Measurements from ENCODE around the gene NCKAP5.

Gene NCKAP5

DNA sequence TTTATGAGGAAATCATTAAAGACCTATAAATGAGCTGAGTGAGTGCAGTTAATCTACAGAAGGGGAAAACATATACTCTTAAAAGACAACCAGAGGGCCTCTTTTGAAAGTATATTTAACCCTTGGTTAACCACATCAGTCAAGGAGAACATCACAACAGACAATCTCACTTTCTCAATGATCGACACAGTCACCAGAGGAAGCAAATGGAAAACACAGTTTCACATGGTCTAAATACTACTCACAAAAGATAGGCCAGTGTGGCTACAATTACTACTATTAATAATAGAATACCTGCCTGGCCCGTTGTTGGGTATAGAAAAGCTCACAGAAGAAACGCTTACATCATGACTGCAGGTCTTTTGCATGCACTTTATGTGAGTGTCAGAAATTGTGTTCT is 426.2 kb downstream of the NCKAP5 start:
- Histone ChIP-seq H3K27me3 (ENCODE audit: insufficient read depth, low read length) (no peaks in the 10 kb centered on the region; the same call in 1 of the 2 replicates), H3K9ac (ENCODE audit: low read depth, low read length) (no peak overlapping the region)
- WGBS = 94% methylated on average over 3 of the region's 3 CpGs

GRCh38 chr2:133140620-133141019 is 427.6 kb downstream of the NCKAP5 start:
- H3K36me3 ChIP-seq (ENCODE audit: insufficient read depth, low read length) = no peaks in the 10 kb centered on the region
- no CpG with 5 or more reads among the region's 1 CpG for WGBS
- H3K27ac ChIP-seq (ENCODE audit: low read depth, low read length) = peak overlapping the region; percentile 68; the same call in 1 of the 2 replicates
- H3K9ac ChIP-seq (ENCODE audit: low read depth, low read length) = no peak overlapping the region
- peaks cover 46% of the 10 kb centered on the region for H3K4me1 ChIP-seq (ENCODE audit: insufficient read depth, low read length)
- H3K9me3 ChIP-seq (ENCODE audit: insufficient read depth, low read depth, low read length) = no peaks in the 10 kb centered on the region
- H3K4me3 ChIP-seq (ENCODE audit: low read length) = 0 out of 2 replicates have a peak overlapping the region, but pooled peaks have one; percentile 31
- H3K27me3 ChIP-seq (ENCODE audit: insufficient read depth, low read length) = no peaks in the 10 kb centered on the region; the same call in 1 of the 2 replicates

More for the DNA sequence above, 426.2 kb downstream of the NCKAP5 start:
- Histone ChIP-seq H3K4me1 (ENCODE audit: insufficient read depth, low read length) (peaks cover 46% of the 10 kb centered on the region), H3K4me3 (ENCODE audit: low read length) (no peak overlapping the region), H3K27ac (ENCODE audit: low read depth, low read length) (no peak overlapping the region), H3K36me3 (ENCODE audit: insufficient read depth, low read length) (no peaks in the 10 kb centered on the region), H3K9me3 (ENCODE audit: insufficient read depth, low read depth, low read length) (no peaks in the 10 kb centered on the region)

DNA sequence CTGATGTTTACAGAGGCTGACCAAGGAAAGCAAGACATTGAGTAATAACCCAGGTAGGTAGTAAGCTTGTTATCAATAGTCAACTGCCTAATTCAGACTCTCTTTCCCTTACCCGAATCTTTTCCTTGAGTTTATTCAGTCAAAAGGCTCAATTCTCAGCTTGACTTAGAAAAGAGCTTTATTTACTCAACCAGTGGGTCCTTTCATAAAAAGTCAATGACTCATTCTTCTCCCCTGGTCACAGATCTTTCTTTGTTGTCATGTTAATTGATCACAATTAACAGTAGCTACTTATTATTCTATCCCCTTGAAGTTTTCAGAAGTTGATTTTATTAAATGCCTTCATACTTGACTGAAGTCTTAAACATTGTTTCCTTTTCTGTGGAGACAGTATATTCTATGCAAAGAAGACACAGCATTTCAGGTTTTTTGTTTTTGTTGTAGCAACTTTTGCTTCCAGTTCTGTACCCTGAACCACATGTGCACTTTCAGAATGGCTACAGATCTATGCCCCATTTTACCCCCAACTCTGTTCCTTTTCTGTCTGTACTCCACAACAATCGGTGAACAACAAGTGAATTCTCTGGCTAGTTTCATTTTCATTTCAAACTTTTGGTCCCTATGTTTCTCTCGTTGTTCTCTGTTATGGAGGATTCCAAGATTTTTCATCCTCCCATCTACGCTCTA is 428.3 kb downstream of the NCKAP5 start:
- 0 out of 2 replicates have a peak overlapping the region, but pooled peaks have one; percentile 2 for H3K9ac ChIP-seq (ENCODE audit: low read depth, low read length)
- H3K27me3 ChIP-seq (ENCODE audit: insufficient read depth, low read length) = no peaks in the 10 kb centered on the region; the same call in 1 of the 2 replicates
- H3K36me3 ChIP-seq (ENCODE audit: insufficient read depth, low read length) = no peaks in the 10 kb centered on the region
- peak overlapping the region; percentile 78 for H3K27ac ChIP-seq (ENCODE audit: low read depth, low read length)
- H3K4me1 ChIP-seq (ENCODE audit: insufficient read depth, low read length) = peaks cover 46% of the 10 kb centered on the region
- H3K9me3 ChIP-seq (ENCODE audit: insufficient read depth, low read depth, low read length) = no peaks in the 10 kb centered on the region
- H3K4me3 ChIP-seq (ENCODE audit: low read length) = peak overlapping the region; percentile 31
- WGBS = 35% methylated on average over 3 of the region's 4 CpGs

DNA sequence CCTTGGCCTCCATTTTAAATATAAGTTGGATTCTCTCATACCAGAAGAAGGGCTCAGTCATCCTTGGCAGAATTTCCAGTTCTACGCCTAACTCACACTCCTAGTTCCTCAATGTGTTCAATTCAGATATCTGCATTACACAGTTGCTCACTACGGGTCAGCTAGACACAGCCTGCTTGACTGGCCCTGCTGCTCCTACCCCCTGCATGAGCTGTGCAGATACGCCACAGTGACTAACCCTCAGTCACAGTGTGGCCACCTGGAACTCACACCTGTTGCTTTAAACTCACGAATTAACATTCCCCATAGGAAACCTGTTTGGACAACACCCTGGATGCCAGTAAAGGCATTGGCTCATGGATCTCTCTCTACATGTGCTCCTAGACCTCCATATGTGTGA is 429.6 kb downstream of the NCKAP5 start:
- H3K4me1 ChIP-seq (ENCODE audit: insufficient read depth, low read length) = peaks cover 46% of the 10 kb centered on the region
- H3K27ac ChIP-seq (ENCODE audit: low read depth, low read length) = no peak overlapping the region
- H3K9ac ChIP-seq (ENCODE audit: low read depth, low read length) = no peak overlapping the region
- 84% methylated on average over 4 of the region's 4 CpGs for WGBS
- no peaks in the 10 kb centered on the region; the same call in 1 of the 2 replicates for H3K27me3 ChIP-seq (ENCODE audit: insufficient read depth, low read length)
- no peak overlapping the region for H3K4me3 ChIP-seq (ENCODE audit: low read length)
- no peaks in the 10 kb centered on the region for H3K9me3 ChIP-seq (ENCODE audit: insufficient read depth, low read depth, low read length)
- H3K36me3 ChIP-seq (ENCODE audit: insufficient read depth, low read length) = no peaks in the 10 kb centered on the region

GRCh38 chr2:133135035-133135654 is 433.1 kb downstream of the NCKAP5 start:
- WGBS = 93% methylated on average over 9 of the region's 10 CpGs
- H3K9me3 ChIP-seq (ENCODE audit: insufficient read depth, low read depth, low read length) = no peaks in the 10 kb centered on the region
- no peaks in the 10 kb centered on the region for H3K36me3 ChIP-seq (ENCODE audit: insufficient read depth, low read length)
- H3K27me3 ChIP-seq (ENCODE audit: insufficient read depth, low read length) = no peaks in the 10 kb centered on the region; the same call in 1 of the 2 replicates
- H3K4me3 ChIP-seq (ENCODE audit: low read length) = no peak overlapping the region
- no peak overlapping the region for H3K9ac ChIP-seq (ENCODE audit: low read depth, low read length)
- no peak overlapping the region for H3K27ac ChIP-seq (ENCODE audit: low read depth, low read length)
- peaks cover 21% of the 10 kb centered on the region for H3K4me1 ChIP-seq (ENCODE audit: insufficient read depth, low read length)

- Histone ChIP-seq H3K9ac (ENCODE audit: low read depth, low read length) (no peak overlapping the region), H3K27me3 (ENCODE audit: insufficient read depth, low read length) (no peaks in the 10 kb centered on the region), H3K27ac (ENCODE audit: low read depth, low read length) (no peak overlapping the region), H3K9me3 (ENCODE audit: insufficient read depth, low read depth, low read length) (no peaks in the 10 kb centered on the region), H3K4me3 (ENCODE audit: low read length) (no peak overlapping the region), H3K4me1 (ENCODE audit: insufficient read depth, low read length) (no peaks in the 10 kb centered on the region), H3K36me3 (ENCODE audit: insufficient read depth, low read length) (no peaks in the 10 kb centered on the region)
- WGBS = 94% methylated on average over 3 of the region's 3 CpGs
These were observed 437.6 kb downstream of the NCKAP5 start for GRCh38 chr2:133130548-133131246.

DNA sequence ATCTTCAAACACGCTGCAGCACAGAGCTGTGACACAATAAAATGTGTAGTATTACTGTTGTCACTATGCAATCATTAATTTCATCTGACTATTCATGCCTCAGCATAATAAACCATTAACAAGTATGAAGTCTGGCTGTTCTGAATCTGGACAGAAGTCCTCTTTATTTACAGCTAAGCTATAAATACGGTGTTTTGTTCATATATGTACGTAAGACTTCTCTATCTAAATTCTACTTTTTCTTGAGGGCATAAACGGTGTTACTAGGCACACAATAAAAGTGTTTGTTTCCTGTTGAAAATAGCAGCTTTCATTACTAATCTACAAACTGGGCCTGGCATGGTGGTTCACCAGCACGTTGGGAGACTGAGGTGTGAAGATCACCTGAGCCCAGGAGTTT is 443.8 kb downstream of the NCKAP5 start:
- no peaks in the 10 kb centered on the region for H3K36me3 ChIP-seq (ENCODE audit: insufficient read depth, low read length)
- no peaks in the 10 kb centered on the region for H3K27me3 ChIP-seq (ENCODE audit: insufficient read depth, low read length)
- no peak overlapping the region for H3K9ac ChIP-seq (ENCODE audit: low read depth, low read length)
- no peaks in the 10 kb centered on the region for H3K4me1 ChIP-seq (ENCODE audit: insufficient read depth, low read length)
- H3K4me3 ChIP-seq (ENCODE audit: low read length) = no peak overlapping the region
- no peak overlapping the region for H3K27ac ChIP-seq (ENCODE audit: low read depth, low read length)
- no peaks in the 10 kb centered on the region for H3K9me3 ChIP-seq (ENCODE audit: insufficient read depth, low read depth, low read length)
- 97% methylated on average over 4 of the region's 5 CpGs for WGBS

DNA sequence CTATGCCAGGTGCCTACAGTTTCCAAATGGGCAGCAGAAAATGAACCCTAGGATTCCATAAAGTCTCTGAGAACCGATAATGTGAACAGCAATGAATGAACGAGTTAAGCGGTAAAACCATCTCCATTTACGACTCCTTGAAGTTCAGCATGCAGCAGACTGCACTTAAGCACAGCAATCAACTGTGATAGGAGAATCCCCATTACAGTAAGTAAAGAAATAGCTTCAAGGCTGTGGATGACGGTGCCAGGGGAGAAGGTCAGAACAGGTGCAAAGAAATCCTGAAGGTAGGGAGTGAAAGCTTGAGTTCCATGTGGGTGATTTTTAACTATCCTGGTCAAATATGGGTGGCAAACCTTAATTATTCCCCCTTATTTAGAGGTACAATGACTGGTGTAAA is 444.4 kb downstream of the NCKAP5 start:
- WGBS = 95% methylated on average over 5 of the region's 5 CpGs
- Histone ChIP-seq H3K27ac (ENCODE audit: low read depth, low read length) (no peak overlapping the region), H3K36me3 (ENCODE audit: insufficient read depth, low read length) (no peaks in the 10 kb centered on the region), H3K27me3 (ENCODE audit: insufficient read depth, low read length) (no peaks in the 10 kb centered on the region), H3K9me3 (ENCODE audit: insufficient read depth, low read depth, low read length) (no peaks in the 10 kb centered on the region), H3K9ac (ENCODE audit: low read depth, low read length) (no peak overlapping the region), H3K4me1 (ENCODE audit: insufficient read depth, low read length) (no peaks in the 10 kb centered on the region), H3K4me3 (ENCODE audit: low read length) (no peak overlapping the region)

GRCh38 chr2:133123393-133123792 is 444.9 kb downstream of the NCKAP5 start:
- no peak overlapping the region for H3K9ac ChIP-seq (ENCODE audit: low read depth, low read length)
- no peaks in the 10 kb centered on the region for H3K27me3 ChIP-seq (ENCODE audit: insufficient read depth, low read length)
- H3K9me3 ChIP-seq (ENCODE audit: insufficient read depth, low read depth, low read length) = no peaks in the 10 kb centered on the region
- H3K36me3 ChIP-seq (ENCODE audit: insufficient read depth, low read length) = no peaks in the 10 kb centered on the region
- H3K27ac ChIP-seq (ENCODE audit: low read depth, low read length) = no peak overlapping the region
- 97% methylated on average over 1 of the region's 1 CpG for WGBS
- no peaks in the 10 kb centered on the region for H3K4me1 ChIP-seq (ENCODE audit: insufficient read depth, low read length)
- H3K4me3 ChIP-seq (ENCODE audit: low read length) = no peak overlapping the region

DNA sequence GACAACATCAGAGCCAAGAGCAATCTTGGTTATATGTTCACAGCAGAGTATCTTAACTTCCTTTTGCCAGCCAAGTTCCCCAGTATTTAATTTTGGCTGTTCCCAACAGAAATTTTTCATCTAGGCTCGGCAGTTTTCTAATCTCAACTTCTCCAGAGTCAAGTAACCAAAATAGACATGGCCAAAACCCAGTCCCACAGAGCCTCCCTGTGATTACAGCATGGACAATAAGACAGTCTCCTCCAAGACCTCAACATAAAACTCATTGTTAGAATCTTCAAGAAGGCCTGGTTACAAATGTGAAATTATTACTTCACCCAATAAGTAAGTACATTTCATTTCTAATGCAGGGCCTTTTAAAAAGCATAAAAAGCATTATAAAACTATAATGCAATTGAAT is 445.7 kb downstream of the NCKAP5 start:
- H3K27me3 ChIP-seq (ENCODE audit: insufficient read depth, low read length) = no peaks in the 10 kb centered on the region
- WGBS = 83% methylated on average over 1 of the region's 1 CpG
- H3K4me3 ChIP-seq (ENCODE audit: low read length) = no peak overlapping the region
- H3K27ac ChIP-seq (ENCODE audit: low read depth, low read length) = no peak overlapping the region
- no peak overlapping the region for H3K9ac ChIP-seq (ENCODE audit: low read depth, low read length)
- no peaks in the 10 kb centered on the region for H3K4me1 ChIP-seq (ENCODE audit: insufficient read depth, low read length)
- no peaks in the 10 kb centered on the region for H3K9me3 ChIP-seq (ENCODE audit: insufficient read depth, low read depth, low read length)
- no peaks in the 10 kb centered on the region for H3K36me3 ChIP-seq (ENCODE audit: insufficient read depth, low read length)

- Histone ChIP-seq H3K36me3 (ENCODE audit: insufficient read depth, low read length) (no peaks in the 10 kb centered on the region), H3K27ac (ENCODE audit: low read depth, low read length) (no peak overlapping the region), H3K4me1 (ENCODE audit: insufficient read depth, low read length) (no peaks in the 10 kb centered on the region), H3K4me3 (ENCODE audit: low read length) (no peak overlapping the region), H3K9ac (ENCODE audit: low read depth, low read length) (no peak overlapping the region), H3K9me3 (ENCODE audit: insufficient read depth, low read depth, low read length) (no peaks in the 10 kb centered on the region), H3K27me3 (ENCODE audit: insufficient read depth, low read length) (no peaks in the 10 kb centered on the region)
- 100% methylated on average over 1 of the region's 1 CpG for WGBS
These were observed 448.0 kb downstream of the NCKAP5 start for GRCh38 chr2:133120310-133120709.
